Activated CD8-positive, alpha-beta T cell treated with anti-CD3 and anti-CD28 coated beads, Interleukin-2, amount 10 ng/mL, durations not matched to agents 7 days and 5 days (primary cell): ENCODE data around the gene FAM50B. TPM values are rescaled to one million over a fixed set of nuclear protein-coding genes. Genes with fewer than 3 reads are reported as not detected.

Source experiments
- ATAC-seq: fragments of 150-1000 bp; cut with Tn5 transposase; one replicate; pipeline ENCODE4 v1.10.0; 2021; ENCODE audit warnings: moderate library complexity
- CTCF ChIA-PET: fragments of 350-600 bp; sonication (Branson Sonifier 250); formaldehyde crosslinking; loops from one replicate; lab custom pipeline; 2021; ENCODE audit warnings: antibody characterized with exemption; lab: Charles Lee
- POLR2A ChIA-PET: fragments of 350-600 bp; sonication (Branson Sonifier 250); formaldehyde crosslinking; loops from one replicate; lab custom pipeline; 2021; ENCODE audit warnings: antibody characterized with exemption; lab: Charles Lee
- DNase-seq: peaks from one replicate; pipeline ENCODE4 v3.0.0-alpha.2; 2020
- H3K27ac Mint-ChIP-seq: one replicate; pipeline ENCODE4 v1.8.0; 2021; ENCODE audit warnings: mild to moderate bottlenecking, mixed read lengths
- H3K27me3 Mint-ChIP-seq: one replicate; pipeline ENCODE4 v1.8.0; 2021; ENCODE audit warnings: low read depth, mixed read lengths
- H3K36me3 Mint-ChIP-seq: one replicate; pipeline ENCODE4 v1.8.0; 2021; ENCODE audit warnings: low read depth, mixed read lengths
- H3K4me1 Mint-ChIP-seq: one replicate; pipeline ENCODE4 v1.8.0; 2021; ENCODE audit warnings: low read depth, mixed read lengths
- H3K4me3 Mint-ChIP-seq: one replicate; pipeline ENCODE4 v1.8.0; 2021; ENCODE audit warnings: mild to moderate bottlenecking, mixed read lengths
- H3K9me3 Mint-ChIP-seq: one replicate; pipeline ENCODE4 v1.8.0; 2022; ENCODE audit warnings: mixed read lengths; ENCODE audit not compliant: insufficient read depth
- total RNA-seq, 2 experiments: library from RNA; stranded (reverse); gene quantifications; one replicate each; pipeline ENCODE4 v1.2.3, GENCODE V29; 2021

The FAM50B gene
- total RNA-seq, 2 experiments from 2014 or later = 7.6 to 8.6 TPM

GRCh38 chr6:3841066-3841454 is 8.1 kb upstream of the FAM50B start:
- Mint-ChIP-seq H3K4me1 (no peaks in the 10 kb centered on the region), H3K9me3 (no peaks in the 10 kb centered on the region), H3K27ac (no peak overlapping the region), H3K27me3 (peaks cover 5% of the 10 kb centered on the region), H3K4me3 (no peak overlapping the region), H3K36me3 (no peaks in the 10 kb centered on the region)
- CTCF ChIA-PET = interaction anchor here (1.4 to 2.0 kb wide), 2 partner anchors 8 to 137 kb away, joined by 3 to 14 read pairs; partner anchors contain the start of gene FAM50B
- DNase-seq (no peak), ATAC-seq (no peak)
- POLR2A ChIA-PET = no interaction called here

- no peak for DNase-seq
- Mint-ChIP-seq H3K36me3 (no peaks in the 10 kb centered on the region), H3K4me1 (no peaks in the 10 kb centered on the region), H3K27me3 (peaks cover 5% of the 10 kb centered on the region), H3K4me3 (no peak overlapping the region), H3K27ac (no peak overlapping the region), H3K9me3 (no peaks in the 10 kb centered on the region)
- CTCF ChIA-PET = interaction anchor here (1.4 to 2.0 kb wide), 3 partner anchors 7 to 136 kb away, joined by 3 to 14 read pairs (median 4); partner anchors contain the start of gene FAM50B
- POLR2A ChIA-PET = no interaction called here
- ATAC-seq = no peak
Measured at GRCh38 chr6:3841711-3842565, 7.2 kb upstream of the FAM50B start.

- H3K4me3 Mint-ChIP-seq = no peak overlapping the region
Measured at GRCh38 chr6:3843379-3844096, 5.6 kb upstream of the FAM50B start.

GRCh38 chr6:3844097-3844463 is 5.1 kb upstream of the FAM50B start:
- ATAC-seq (no peak), DNase-seq (no peak)
- Mint-ChIP-seq H3K36me3 (no peaks in the 10 kb centered on the region), H3K4me1 (peaks cover 9% of the 10 kb centered on the region), H3K9me3 (no peaks in the 10 kb centered on the region), H3K27ac (no peak overlapping the region), H3K4me3 (no peak overlapping the region), H3K27me3 (peaks cover 5% of the 10 kb centered on the region)
- POLR2A ChIA-PET = no interaction called here
- CTCF ChIA-PET = no interaction called here

More at GRCh38 chr6:3843379-3844096, 5.6 kb upstream of the FAM50B start:
- DNase-seq (no peak), ATAC-seq (no peak)
- Mint-ChIP-seq H3K9me3 (no peaks in the 10 kb centered on the region), H3K36me3 (no peaks in the 10 kb centered on the region), H3K27me3 (peaks cover 5% of the 10 kb centered on the region), H3K4me1 (peaks cover 6% of the 10 kb centered on the region), H3K27ac (no peak overlapping the region)
- POLR2A ChIA-PET = no interaction called here
- CTCF ChIA-PET = interaction anchor here (1.6 kb wide), 1 partner anchor 135 kb away, joined by 4 read pairs; no protein-coding TSS in a partner anchor

GRCh38 chr6:3847521-3847920 is 1.7 kb upstream of the FAM50B start:
- peaks cover 17% of the 10 kb centered on the region for H3K4me1 Mint-ChIP-seq
- H3K9me3 Mint-ChIP-seq = no peaks in the 10 kb centered on the region
- no peak for DNase-seq
- CTCF ChIA-PET = interaction anchor here (0.6 to 5.7 kb wide), 7 partner anchors 37 to 142 kb away, joined by 3 to 42 read pairs (median 7); no protein-coding TSS in a partner anchor
- no peak overlapping the region for H3K27ac Mint-ChIP-seq
- no peak overlapping the region for H3K4me3 Mint-ChIP-seq
- no peak for ATAC-seq
- H3K36me3 Mint-ChIP-seq = peaks cover 3% of the 10 kb centered on the region
- POLR2A ChIA-PET = no interaction called here
- peaks cover 2% of the 10 kb centered on the region for H3K27me3 Mint-ChIP-seq

- H3K27ac Mint-ChIP-seq = peak overlapping the region; percentile 78
- H3K27me3 Mint-ChIP-seq = peaks cover 2% of the 10 kb centered on the region
- peaks cover 3% of the 10 kb centered on the region for H3K36me3 Mint-ChIP-seq
- peaks cover 17% of the 10 kb centered on the region for H3K4me1 Mint-ChIP-seq
- no peak for DNase-seq
- H3K4me3 Mint-ChIP-seq = peak overlapping the region; percentile 71
- no peak for ATAC-seq
- POLR2A ChIA-PET = interaction anchor here (0.6 to 0.7 kb wide), 3 partner anchors 103 to 1058 kb away, joined by 3 to 6 read pairs (median 4); no protein-coding TSS in a partner anchor
- CTCF ChIA-PET = interaction anchor here (0.6 to 5.7 kb wide), 43 partner anchors 8 to 362 kb away, joined by 3 to 42 read pairs (median 4); a partner anchor contains a TSS
- no peaks in the 10 kb centered on the region for H3K9me3 Mint-ChIP-seq
Measured at GRCh38 chr6:3848380-3848779, 793 bp upstream of the FAM50B start.

- ChIA-PET POLR2A (no interaction called here), CTCF (interaction anchor here (0.9 to 5.7 kb wide), 26 partner anchors 9 to 360 kb away, joined by 3 to 42 read pairs (median 7); a partner anchor contains a TSS)
- Mint-ChIP-seq H3K4me1 (peaks cover 17% of the 10 kb centered on the region), H3K36me3 (peaks cover 3% of the 10 kb centered on the region), H3K27me3 (no peaks in the 10 kb centered on the region), H3K27ac (peak overlapping the region; percentile 78), H3K9me3 (no peaks in the 10 kb centered on the region), H3K4me3 (peak overlapping the region; percentile 71)
- DNase-seq (no peak), ATAC-seq (peak; percentile 6)
Measured at GRCh38 chr6:3849681-3850450, 693 bp downstream of the FAM50B start.

GRCh38 chr6:3850451-3851203 is 1.5 kb downstream of the FAM50B start:
- DNase-seq (no peak), ATAC-seq (no peak)
- H3K4me3 Mint-ChIP-seq = peak overlapping the region; percentile 31
- POLR2A ChIA-PET = no interaction called here
- CTCF ChIA-PET = interaction anchor here (1.7 to 5.7 kb wide), 5 partner anchors 11 to 128 kb away, joined by 8 to 42 read pairs (median 10); no protein-coding TSS in a partner anchor
- H3K27ac Mint-ChIP-seq = no peak overlapping the region
- peaks cover 17% of the 10 kb centered on the region for H3K4me1 Mint-ChIP-seq
- no peaks in the 10 kb centered on the region for H3K9me3 Mint-ChIP-seq
- peaks cover 3% of the 10 kb centered on the region for H3K36me3 Mint-ChIP-seq
- H3K27me3 Mint-ChIP-seq = no peaks in the 10 kb centered on the region

- DNase-seq = no peak
- H3K4me1 Mint-ChIP-seq = peaks cover 17% of the 10 kb centered on the region
- ChIA-PET CTCF (interaction anchor here (3.8 to 5.7 kb wide), 2 partner anchors 81 to 127 kb away, joined by 31 to 42 read pairs; no protein-coding TSS in a partner anchor), POLR2A (no interaction called here)
- H3K4me3 Mint-ChIP-seq = no peak overlapping the region
- no peaks in the 10 kb centered on the region for H3K9me3 Mint-ChIP-seq
- no peak overlapping the region for H3K27ac Mint-ChIP-seq
- H3K36me3 Mint-ChIP-seq = peaks cover 3% of the 10 kb centered on the region
- ATAC-seq = no peak
- H3K27me3 Mint-ChIP-seq = no peaks in the 10 kb centered on the region
Measured at GRCh38 chr6:3851839-3852238, 2.7 kb downstream of the FAM50B start.

- DNase-seq = peak; percentile 13
- no peaks in the 10 kb centered on the region for H3K9me3 Mint-ChIP-seq
- CTCF ChIA-PET = no interaction called here
- no peak for ATAC-seq
- POLR2A ChIA-PET = no interaction called here
- H3K27me3 Mint-ChIP-seq = no peaks in the 10 kb centered on the region
- H3K27ac Mint-ChIP-seq = no peak overlapping the region
- H3K4me1 Mint-ChIP-seq = peaks cover 15% of the 10 kb centered on the region
- peaks cover 3% of the 10 kb centered on the region for H3K36me3 Mint-ChIP-seq
- H3K4me3 Mint-ChIP-seq = no peak overlapping the region
Measured at GRCh38 chr6:3852391-3852790, 3.2 kb downstream of the FAM50B start.
